Gastroesophageal sphincter (tissue), 3 donors: ENCODE results near the gene IL11RA.

ENCODE experiments used
- CTCF ChIP-seq, 4 experiments: fragments of 200-600 bp in 2 of 4; fragments of 450-650 bp in 2 of 4; sonication (generic) in 1 of 4; IDR thresholded peaks; one replicate each; pipeline ENCODE4 v1.5.1; 2017 to 2019; ENCODE audit warnings: antibody characterized with exemption in 4 of 4, mild to moderate bottlenecking in 2 of 4, moderate library complexity in 2 of 4
- POLR2A ChIP-seq, 2 donors: fragments of 450-650 bp; IDR thresholded peaks; one replicate each; pipeline ENCODE4 v1.6.1; 2017; ENCODE audit warnings: antibody characterized with exemption in 2 of 2, mild to moderate bottlenecking in 2 of 2, moderate library complexity in 1 of 2
- POLR2AphosphoS5 ChIP-seq: sonication (generic); formaldehyde crosslinking; IDR thresholded peaks from one replicate; pipeline ENCODE4 v1.6.1; 2017; ENCODE audit warnings: antibody characterized with exemption

- TF ChIP-seq CTCF (IDR thresholded peaks at IDR 0.05), result no peak
- TF ChIP-seq POLR2A (IDR thresholded peaks at IDR 0.05), result no peak
- no peak for TF ChIP-seq POLR2AphosphoS5
Observed at GRCh38 chr9:34671307-34671706, 19.3 kb downstream of the IL11RA start.
